ENCODE measurements around the gene NAA11.
"Not testable (repeated sequence)": the region's sequence is repeated elsewhere in the genome, so short reads cannot be mapped to it uniquely, and the experiment has no call there.

Gene NAA11

DNA sequence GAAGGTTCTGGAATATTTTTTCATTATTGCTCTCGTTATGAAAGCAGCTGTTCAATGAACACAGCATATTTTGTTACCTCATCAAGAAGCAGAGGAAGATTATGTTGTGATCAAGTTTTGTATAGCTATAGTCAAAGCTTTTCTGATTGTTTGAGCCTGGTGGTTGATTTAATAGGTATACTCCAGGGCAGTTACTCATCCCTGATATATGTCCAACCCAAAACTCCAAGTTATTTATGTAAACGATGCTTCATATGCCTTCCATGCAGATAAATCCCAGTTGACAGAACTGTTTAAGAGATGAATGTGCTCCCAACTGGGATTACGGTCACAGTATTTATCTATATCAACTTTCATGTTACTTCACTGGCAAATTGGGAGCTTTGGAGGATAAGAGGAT lies 19.1 kb downstream of the NAA11 start:
- DNase-seq, result no peak

DNA sequence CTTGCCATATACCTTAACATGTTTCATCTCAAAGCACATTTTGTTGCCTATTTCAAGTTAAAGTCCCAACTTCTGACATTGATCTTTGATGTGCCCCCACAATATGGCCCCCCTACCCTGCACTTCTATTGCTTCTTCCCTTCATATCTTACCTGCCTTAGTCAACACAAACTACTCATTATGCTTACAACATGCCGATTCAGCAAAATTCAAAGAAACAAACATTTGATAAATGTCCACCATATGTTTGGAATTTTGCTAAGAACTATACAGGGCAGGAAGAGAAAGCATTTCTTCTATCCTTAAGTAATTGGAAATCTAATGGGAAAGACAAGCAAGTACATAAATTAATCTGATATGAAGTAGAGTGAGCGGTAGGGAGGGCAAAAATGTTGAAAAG lies 25.6 kb downstream of the NAA11 start:
- no peak for DNase-seq

DNA sequence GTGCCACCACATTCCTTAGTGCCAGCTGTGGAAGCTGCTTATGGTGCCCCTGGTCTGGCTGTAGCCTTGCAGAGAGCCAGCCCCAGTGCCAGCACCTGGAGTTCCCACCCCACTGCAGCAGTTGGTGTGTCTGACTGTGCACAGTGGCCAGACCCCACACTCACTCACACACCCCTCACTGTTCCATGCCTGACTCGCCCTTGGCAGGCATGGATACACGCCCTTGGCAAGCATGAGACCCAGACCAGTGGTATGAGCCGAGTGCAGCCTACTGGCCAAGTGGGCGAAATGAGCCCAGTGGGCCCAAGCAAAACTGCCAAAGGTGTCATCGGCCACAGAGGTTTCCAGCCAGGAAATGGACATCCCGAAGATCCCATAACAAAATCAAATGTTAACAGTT lies 27.4 kb downstream of the NAA11 start:
- no peak for DNase-seq

DNA sequence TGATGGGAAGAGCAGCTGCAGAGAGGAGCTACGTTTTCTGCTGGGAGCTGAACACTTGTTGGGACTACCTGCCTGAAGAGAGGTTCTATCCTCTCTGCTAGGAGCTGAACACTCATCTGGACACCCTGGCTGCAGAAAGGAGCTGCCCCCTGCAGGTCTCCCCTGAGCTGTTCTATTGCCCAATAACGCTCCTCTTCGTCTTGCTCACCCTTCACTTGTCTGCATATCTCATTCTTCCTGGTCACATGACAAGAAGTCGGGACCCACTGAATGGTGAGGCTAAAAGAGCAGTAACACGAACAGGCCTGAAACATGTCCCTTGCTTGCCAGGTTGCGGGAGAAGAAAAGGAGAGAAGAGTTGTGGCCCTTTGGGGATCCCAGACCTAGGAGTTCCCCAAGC lies 27.8 kb downstream of the NAA11 start:
- no peak for DNase-seq

DNA sequence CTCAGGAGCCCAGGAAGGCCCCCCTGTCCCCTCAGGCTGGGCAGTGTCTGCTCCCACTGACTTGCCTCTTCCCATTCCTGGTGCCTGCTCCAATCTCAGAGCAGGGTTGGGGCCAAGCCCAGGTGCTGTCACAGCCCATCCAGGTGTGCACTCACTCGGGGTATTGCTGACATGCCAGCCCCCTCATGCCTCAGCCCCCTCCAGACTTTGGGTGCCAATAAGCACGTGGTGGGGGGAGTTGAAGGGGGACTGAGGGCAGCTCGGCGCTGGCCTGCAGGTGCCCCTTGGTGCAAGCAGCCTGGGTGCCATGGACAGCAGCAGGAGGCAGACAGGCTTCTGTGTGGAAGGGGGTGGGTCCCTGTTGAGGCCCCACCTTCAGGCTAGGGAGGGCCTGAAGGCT lies 28.4 kb downstream of the NAA11 start:
- no peak for DNase-seq

DNA sequence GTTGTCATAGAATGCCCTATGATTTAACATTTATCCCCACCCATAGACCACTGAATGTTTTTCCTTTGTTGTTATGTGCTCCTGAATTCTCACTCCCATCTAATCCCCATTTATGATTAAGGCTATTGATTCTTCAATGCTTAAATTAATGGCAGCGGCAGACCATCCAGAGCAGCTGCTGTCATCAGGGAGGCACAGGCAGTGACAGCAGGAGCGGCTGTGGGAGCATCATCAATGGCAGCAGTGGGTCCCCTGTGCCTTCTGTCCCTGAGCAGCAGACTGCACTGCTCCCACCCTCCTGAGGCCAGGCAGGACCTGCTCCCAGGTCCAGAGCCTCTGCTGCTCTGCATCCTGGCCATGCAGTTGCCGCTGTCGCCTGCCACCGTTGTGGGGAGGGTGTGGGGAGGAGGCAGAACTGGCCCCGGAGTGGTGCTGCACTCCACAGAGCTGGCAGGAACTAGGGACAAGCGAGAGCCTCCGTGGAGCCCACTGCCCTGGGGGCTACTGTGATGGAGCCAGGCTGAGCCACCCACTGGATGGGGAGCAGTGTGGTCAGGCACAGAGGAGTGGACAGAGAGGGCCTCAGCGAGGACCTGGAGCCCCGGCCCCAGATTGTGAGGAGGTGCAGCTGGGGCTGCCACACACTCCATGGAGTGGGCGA lies 29.0 kb downstream of the NAA11 start:
- DNase-seq, result no peak

DNA sequence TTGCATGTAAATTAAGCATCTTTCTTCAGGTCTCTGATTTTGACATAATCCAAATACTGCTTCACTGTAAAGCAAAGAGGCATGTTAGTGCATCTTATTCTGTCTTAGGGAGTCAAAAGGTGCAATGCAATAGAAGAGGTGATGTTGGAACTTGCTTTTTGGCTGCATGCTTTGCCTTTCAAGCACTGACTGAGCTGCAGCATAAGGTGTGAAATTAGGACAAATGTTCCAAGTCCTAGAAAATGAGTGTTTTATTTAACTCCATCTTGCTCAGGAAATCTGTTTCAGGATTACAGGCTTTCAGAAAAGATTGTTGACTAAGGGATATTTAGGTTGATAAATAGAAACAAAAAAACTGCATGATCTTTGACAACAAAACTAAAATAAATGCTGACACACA lies 30.8 kb downstream of the NAA11 start:
- DNase-seq, result no peak

DNA sequence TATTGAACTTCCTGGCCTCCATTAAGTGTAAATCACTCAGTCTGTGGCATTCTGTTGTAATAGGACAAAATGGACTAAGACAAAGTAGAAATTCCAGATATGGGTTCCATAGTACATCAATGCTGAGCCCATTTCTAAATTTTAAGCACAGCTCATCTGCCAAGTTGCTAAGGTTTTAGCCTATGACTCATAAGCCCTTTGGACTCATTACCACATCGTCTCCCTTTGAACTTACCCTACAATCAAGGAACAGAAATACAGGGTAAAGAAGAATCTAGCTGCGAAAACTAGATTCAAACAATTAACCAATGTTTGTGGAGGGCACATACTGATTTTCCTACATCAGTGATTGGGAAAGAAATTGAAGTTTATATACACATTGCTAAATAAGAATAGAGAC lies 31.8 kb downstream of the NAA11 start:
- no peak for DNase-seq

DNA sequence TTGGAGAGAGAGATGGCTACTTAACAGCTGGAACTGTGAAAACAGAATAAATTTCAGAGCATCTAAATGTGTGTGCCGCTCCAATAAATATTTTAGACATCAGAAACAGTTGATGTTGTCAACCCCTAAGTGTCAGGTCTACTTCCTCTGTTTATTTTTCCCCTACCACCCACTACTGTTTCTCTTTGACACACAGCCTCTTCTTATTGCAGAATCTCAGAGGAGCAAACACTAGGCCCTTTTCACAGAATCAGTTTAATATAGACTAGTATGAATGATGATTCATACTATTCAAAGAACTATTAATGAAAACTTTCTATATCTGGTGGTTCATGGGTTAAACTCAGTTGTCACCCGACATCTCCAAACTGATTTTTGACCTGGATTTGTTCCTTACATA lies 33.9 kb downstream of the NAA11 start:
- DNase-seq, result no peak

DNA sequence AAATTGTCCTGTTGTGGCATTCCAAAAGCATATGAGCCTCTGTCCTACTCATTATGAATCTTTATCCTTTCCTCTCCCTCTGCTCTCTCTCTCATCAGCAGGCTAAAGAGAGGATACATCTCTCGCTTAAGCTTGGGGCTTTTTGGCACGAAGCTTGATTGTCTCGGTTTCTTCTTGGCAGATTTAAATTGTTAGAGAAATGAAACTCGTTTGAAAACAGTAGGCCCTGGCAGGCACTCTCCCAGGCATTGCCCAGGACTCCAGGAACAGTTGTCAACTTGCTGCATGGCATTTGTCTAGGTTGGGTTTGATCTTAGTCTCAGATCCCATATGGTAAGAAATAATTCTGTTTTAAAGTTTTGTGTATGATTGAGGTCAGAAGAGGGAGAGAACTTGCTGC lies 35.5 kb downstream of the NAA11 start:
- no peak for DNase-seq

DNA sequence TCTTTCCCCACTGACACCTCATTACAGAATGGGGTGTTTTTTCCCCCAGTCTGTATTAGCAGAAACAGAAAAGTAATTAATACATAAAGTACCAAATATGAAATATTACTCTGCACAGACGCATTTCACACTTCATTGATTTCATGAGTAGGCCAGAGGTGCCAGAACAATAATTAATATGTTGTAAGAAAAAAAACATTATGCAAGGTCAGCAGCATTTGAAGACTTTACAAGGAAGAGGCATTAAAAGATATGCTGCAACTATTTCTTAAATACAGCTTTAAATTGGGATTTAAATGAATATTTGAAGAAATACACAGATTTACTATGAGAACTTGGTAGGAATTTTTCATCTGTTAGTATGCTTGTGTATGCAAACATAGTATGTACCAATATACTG lies 37.7 kb downstream of the NAA11 start:
- no peak for DNase-seq

DNA sequence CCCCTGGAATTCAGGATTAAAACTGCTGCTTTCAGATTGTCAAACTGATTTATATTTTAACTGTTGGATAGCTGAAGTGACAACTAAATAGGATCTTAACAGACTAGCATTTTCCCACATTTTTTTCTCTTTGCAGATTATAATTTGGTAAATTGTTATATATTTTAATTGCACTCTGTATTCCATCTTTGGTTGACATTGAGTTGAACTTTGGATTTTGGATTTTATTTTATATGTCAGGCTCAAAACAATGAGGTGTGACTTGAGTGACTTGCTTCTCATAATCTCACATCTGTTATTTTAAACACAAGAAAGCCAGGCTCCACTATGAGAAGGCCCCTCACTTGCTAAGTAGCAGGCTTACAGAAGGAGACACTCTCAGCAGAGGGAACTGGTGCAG lies 38.1 kb downstream of the NAA11 start:
- no peak for DNase-seq

DNA sequence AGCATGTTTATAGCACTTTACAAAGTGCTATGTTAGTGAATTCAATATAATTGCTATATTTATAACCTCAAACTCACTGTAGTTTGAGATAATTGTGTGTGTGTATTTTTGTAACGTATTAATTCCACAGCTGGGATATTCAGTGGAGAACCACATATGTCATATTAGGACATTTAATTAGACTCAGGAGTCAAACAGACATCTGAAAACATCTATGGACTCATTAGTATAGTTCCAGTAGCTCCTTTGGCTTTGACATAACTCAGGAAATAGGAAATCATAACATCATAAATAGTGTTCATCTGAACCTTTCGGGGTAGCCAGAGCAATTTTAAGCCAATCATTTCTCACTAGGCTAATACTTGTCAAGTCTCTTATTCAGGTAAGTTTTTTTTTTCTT lies 38.8 kb downstream of the NAA11 start:
- DNase-seq, result no peak

DNA sequence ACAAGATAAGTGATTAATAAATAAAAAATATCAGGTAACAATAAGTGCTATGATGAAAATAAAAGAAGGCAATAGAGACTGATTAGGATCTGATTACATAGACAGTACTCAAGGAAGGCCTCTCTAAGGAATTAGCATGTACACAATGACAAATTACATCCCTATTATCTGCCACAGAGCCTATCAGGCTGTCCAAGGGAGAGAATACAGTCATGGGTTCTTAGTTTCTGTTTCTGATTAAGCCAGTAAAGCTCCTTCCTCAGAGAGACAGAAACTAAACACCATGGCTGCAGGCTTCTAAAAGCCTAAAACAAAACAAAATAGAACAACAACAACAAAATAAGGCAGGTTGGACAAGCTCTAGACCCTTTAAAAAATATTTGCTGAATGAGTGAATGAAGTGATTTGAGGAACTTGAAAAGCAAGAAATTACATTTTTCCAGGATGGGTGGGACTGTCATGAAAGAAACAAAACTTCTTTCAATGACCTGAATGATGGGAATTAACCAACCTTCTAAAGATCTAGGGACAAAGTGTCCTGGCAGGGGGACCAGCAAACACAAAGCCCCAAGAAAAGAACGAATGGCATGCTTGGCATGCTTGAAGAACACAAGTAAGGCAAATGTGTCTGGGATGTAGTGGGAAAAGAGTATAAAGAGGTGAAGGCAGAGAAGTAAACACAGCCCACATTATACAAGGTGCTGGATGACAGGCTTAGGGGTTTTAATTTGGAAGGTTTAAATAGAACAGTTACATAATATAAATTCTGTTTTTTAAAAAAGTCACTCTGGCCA lies 44.1 kb downstream of the NAA11 start:
- no peak for DNase-seq

DNA sequence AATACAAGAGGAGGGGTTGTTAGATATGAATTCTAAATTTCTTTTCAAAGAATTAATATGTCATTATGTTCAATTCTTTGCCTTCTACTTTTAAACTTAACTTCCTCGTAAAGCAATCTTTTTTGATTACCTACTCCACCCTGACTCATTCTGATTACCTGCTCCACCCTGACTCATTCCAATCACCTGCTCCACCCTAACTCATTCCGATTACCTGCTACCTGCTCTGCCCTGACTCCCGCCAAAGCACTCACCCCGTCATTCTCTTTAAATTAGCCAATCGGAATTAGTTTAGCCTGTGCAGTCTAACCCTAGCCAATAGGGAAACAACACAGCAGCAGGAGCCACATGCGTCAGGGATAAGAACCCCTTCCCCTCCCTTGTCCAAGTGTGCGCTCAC lies 48.4 kb downstream of the NAA11 start:
- DNase-seq, result not testable (repeated sequence)

DNA sequence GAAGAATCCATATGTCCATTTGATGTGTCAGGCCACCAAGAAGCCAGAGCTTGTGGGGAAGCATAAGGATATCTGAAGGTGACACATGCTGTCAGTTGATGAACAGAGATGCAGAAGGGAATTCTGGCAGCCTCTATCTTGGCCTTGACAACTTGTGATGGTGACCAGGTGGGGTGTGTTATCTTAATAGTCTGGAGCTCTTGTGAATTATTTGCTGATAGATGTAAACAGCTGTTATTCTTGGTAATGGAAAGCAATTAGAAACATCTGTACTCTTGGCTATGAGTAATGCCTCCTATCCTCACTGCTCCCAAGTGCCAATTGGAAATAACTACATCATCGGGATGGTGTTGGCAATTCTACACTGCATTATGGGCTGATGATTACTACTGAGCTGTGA lies 51.9 kb downstream of the NAA11 start:
- DNase-seq, result no peak

DNA sequence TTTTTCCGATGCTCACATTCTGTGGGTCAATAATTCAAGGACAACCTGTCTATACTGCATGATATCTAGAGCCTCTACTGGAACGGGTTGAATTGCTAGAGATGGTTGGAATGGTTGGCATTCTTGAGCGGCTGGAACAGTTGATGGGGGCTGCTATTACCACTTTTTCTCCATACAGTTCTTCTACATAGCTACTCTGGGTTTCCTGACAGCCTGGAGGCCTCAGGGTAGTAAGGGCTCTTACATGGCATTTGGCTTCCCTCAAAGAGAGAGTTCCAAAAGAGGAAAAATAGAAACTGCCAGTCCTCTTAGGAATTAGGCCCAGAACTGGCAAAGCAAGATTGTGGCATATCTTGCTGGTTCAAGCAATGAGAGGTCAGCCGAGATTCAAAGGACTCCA lies 53.1 kb downstream of the NAA11 start:
- no peak for DNase-seq

DNA sequence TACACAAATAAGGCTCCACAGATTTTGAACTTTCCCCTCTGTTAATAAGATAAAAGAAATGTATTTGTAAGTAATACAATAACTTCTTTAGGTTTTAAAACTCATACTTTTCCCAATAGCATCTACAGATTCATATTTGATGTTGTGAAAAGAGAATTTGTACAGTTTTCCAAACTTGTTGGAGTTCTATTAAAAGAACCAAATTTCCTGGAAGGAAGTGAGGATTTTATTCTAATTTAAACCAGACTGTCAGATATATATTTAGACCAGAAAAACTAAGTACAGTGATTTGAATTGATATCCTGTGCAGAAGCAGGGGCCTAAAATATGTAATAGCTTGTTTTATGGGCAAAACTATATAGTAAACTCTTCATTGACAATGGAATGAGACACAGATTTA lies 53.7 kb downstream of the NAA11 start:
- no peak for DNase-seq

DNA sequence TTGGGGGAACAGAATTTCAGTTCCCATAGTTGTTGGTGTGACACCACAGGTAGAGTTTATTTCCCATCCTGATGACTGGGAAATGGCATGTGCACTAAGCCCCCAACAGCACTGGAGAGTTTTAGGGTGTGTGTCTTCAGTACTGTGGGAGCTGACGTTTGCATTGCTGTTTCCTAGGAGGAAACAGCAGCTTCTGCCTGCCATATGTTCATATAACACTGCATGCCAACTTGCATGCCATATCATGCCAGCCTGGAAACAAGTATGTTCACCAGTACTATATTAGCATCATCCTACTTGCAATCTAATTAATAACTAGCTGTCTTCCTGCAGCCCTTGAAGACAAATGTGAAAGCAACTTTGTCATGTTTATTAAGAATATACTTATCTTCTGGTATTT lies 58.2 kb downstream of the NAA11 start:
- no peak for DNase-seq

All from NCI-H2029 (cell line).